Stimulated activated CD4-positive, alpha-beta T cell treated with anti-CD3 and anti-CD28 coated beads, Interleukin-15, amount 100 ng/mL, for 48 hours (primary cell): ENCODE results near the gene KRTAP10-5.
"Not testable (repeated sequence)": the region's sequence is repeated elsewhere in the genome, so short reads cannot be mapped to it uniquely, and the experiment has no call there.

ENCODE experiments used
- DNase-seq, 2 donors: peaks; one replicate each; pipeline ENCODE4 v3.0.0-alpha.2; 2020; ENCODE audit warnings: low read depth in 2 of 2

The KRTAP10-5 gene

GRCh38 chr21:44590897-44591800, 10.7 kb upstream of the KRTAP10-5 start:
- DNase-seq: not testable (repeated sequence)

GRCh38 chr21:44590311-44590721, 9.9 kb upstream of the KRTAP10-5 start:
- DNase-seq: no peak

GRCh38 chr21:44589586-44590305, 9.3 kb upstream of the KRTAP10-5 start:
- no peak for DNase-seq

GRCh38 chr21:44589094-44589493, 8.7 kb upstream of the KRTAP10-5 start:
- DNase-seq: no peak

- no peak for DNase-seq
These were observed 5.5 kb upstream of the KRTAP10-5 start for GRCh38 chr21:44585892-44586291.

- no peak for DNase-seq
These were observed 3.4 kb upstream of the KRTAP10-5 start for GRCh38 chr21:44583800-44584147.

GRCh38 chr21:44583089-44583799, 2.8 kb upstream of the KRTAP10-5 start:
- no peak for DNase-seq

GRCh38 chr21:44582055-44582454, 1.7 kb upstream of the KRTAP10-5 start:
- DNase-seq: no peak

GRCh38 chr21:44581158-44581557, 754 bp upstream of the KRTAP10-5 start:
- DNase-seq: no peak

- DNase-seq: no peak
These were observed 615 bp downstream of the KRTAP10-5 start for GRCh38 chr21:44579833-44580144.

- DNase-seq: no peak
These were observed 1.2 kb downstream of the KRTAP10-5 start for GRCh38 chr21:44579056-44579832.

GRCh38 chr21:44578371-44579055, 1.9 kb downstream of the KRTAP10-5 start:
- no peak for DNase-seq

GRCh38 chr21:44576025-44576420, 4.4 kb downstream of the KRTAP10-5 start:
- no peak for DNase-seq

- no peak for DNase-seq
These were observed 4.9 kb downstream of the KRTAP10-5 start for GRCh38 chr21:44575307-44576024.

- DNase-seq: no peak
These were observed 5.7 kb downstream of the KRTAP10-5 start for GRCh38 chr21:44574457-44575306.

- DNase-seq: not testable (repeated sequence)
These were observed 6.6 kb downstream of the KRTAP10-5 start, which contains the start of gene KRTAP10-4 for GRCh38 chr21:44573630-44574456. TSS of gene KRTAP10-4 (plus strand) at chr21:44573729. CDS start at chr21:44573759, 30 bp downstream.

GRCh38 chr21:44572959-44573583, 7.3 kb downstream of the KRTAP10-5 start:
- no peak for DNase-seq
